Bronchial epithelial cell (primary cell): Measurements from ENCODE around the gene KRT74. TPM values are rescaled to one million over a fixed set of nuclear protein-coding genes. Genes with fewer than 3 reads are reported as not detected.

Experiments used
- DNase-seq: peaks from one replicate; pipeline ENCODE4 v3.0.0-alpha.2; 2010; ENCODE audit warnings: low read depth
- FAIRE-seq: peaks from 2 replicates; lab custom pipeline; 2011; peaks lifted over from hg19 to GRCh38; lab: Jason Lieb, UNC
- H3K27me3 ChIP-seq: 2 replicates; pipeline ENCODE4 v1.5.1; 2011; ENCODE audit warnings: low read length; ENCODE audit not compliant: control insufficient read depth, insufficient read depth
- H3K36me3 ChIP-seq: 2 replicates; pipeline ENCODE4 v1.5.1; 2011; ENCODE audit warnings: low read length; ENCODE audit not compliant: control insufficient read depth, insufficient read depth
- H3K4me3 ChIP-seq: 2 replicates; pipeline ENCODE4 v1.5.1; 2011; ENCODE audit warnings: mild to moderate bottlenecking, low read depth, low read length, control low read depth
- CTCF ChIP-seq: IDR thresholded peaks from 2 replicates; pipeline ENCODE4 v1.5.1; 2011; ENCODE audit warnings: mild to moderate bottlenecking, moderate library complexity, low read length, control low read depth, inconsistent platforms; ENCODE audit not compliant: insufficient read depth, severe bottlenecking
- total RNA-seq: library from RNA; depleted of rRNA; stranded (reverse); fragments of >200 nt; gene quantifications from 2 replicates; pipeline ENCODE4 v1.2.1, GENCODE V29; 2014

The KRT74 gene
- total RNA-seq, 1 donor from 2014 or later, result not detected

- H3K36me3 ChIP-seq, result no peaks in the 10 kb centered on the region
- TF ChIP-seq CTCF, result no peak
- FAIRE-seq (no peak), DNase-seq (no peak)
- peaks cover 6% of the 10 kb centered on the region for H3K27me3 ChIP-seq
- no peak overlapping the region for H3K4me3 ChIP-seq
Measured at GRCh38 chr12:52606581-52607218, 33.1 kb upstream of the KRT74 start.

GRCh38 chr12:52606096-52606495 is 32.5 kb upstream of the KRT74 start:
- DNase-seq, result no peak
- Histone ChIP-seq H3K4me3 (no peak overlapping the region), H3K36me3 (no peaks in the 10 kb centered on the region), H3K27me3 (peaks cover 11% of the 10 kb centered on the region)
- FAIRE-seq, result no peak
- no peak for TF ChIP-seq CTCF

- FAIRE-seq, result no peak
- TF ChIP-seq CTCF, result no peak
- Histone ChIP-seq H3K36me3 (no peaks in the 10 kb centered on the region), H3K27me3 (peaks cover 10% of the 10 kb centered on the region), H3K4me3 (no peak overlapping the region)
- DNase-seq, result no peak
Measured at GRCh38 chr12:52605542-52605941, 31.9 kb upstream of the KRT74 start.

- Histone ChIP-seq H3K36me3 (no peaks in the 10 kb centered on the region), H3K27me3 (peaks cover 12% of the 10 kb centered on the region), H3K4me3 (no peak overlapping the region)
- no peak for FAIRE-seq
- TF ChIP-seq CTCF, result no peak
- no peak for DNase-seq
Measured at GRCh38 chr12:52604859-52605258, 31.2 kb upstream of the KRT74 start.

GRCh38 chr12:52603314-52603713 is 29.7 kb upstream of the KRT74 start:
- H3K27me3 ChIP-seq, result peaks cover 15% of the 10 kb centered on the region
- no peak for FAIRE-seq
- H3K4me3 ChIP-seq, result no peak overlapping the region
- TF ChIP-seq CTCF, result no peak
- no peaks in the 10 kb centered on the region for H3K36me3 ChIP-seq
- peak; percentile 49 for DNase-seq

GRCh38 chr12:52602552-52602951 is 28.9 kb upstream of the KRT74 start:
- no peak overlapping the region for H3K4me3 ChIP-seq
- TF ChIP-seq CTCF, result no peak
- H3K36me3 ChIP-seq, result no peaks in the 10 kb centered on the region
- H3K27me3 ChIP-seq, result peaks cover 14% of the 10 kb centered on the region
- DNase-seq (no peak), FAIRE-seq (no peak)
